Stimulated activated CD4-positive, alpha-beta T cell treated with anti-CD3 and anti-CD28 coated beads, TNF-alpha, amount 100 ng/mL, for 24 hours (primary cell): Measurements from ENCODE around the gene ZNF614.
"Not testable (repeated sequence)": the region's sequence is repeated elsewhere in the genome, so short reads cannot be mapped to it uniquely, and the experiment has no call there.

Experiments
- DNase-seq, 3 experiments: peaks; one replicate each; pipeline ENCODE4 v3.0.0-alpha.2; 2020; ENCODE audit warnings: low read depth in 3 of 3

Gene ZNF614

GRCh38 chr19:51986309-51987291 lies 41.6 kb downstream of the ZNF614 start, which contains the start of gene ZNF350:
Gene ZNF350 (minus strand): TSS chr19:51986840. CDS start chr19:51974360, 12,480 bp downstream.
- peak; percentile 73 to 80 (median 77) for DNase-seq

- DNase-seq, result no peak
These were observed 44.8 kb downstream of the ZNF614 start for GRCh38 chr19:51983361-51983760.

- DNase-seq, result not testable (repeated sequence)
These were observed 47.3 kb downstream of the ZNF614 start for GRCh38 chr19:51980926-51981325.

GRCh38 chr19:51980116-51980736 lies 48.0 kb downstream of the ZNF614 start:
- no peak for DNase-seq

GRCh38 chr19:51978882-51979281 lies 49.3 kb downstream of the ZNF614 start:
- no peak for DNase-seq

GRCh38 chr19:51977346-51977745 lies 50.8 kb downstream of the ZNF614 start:
- no peak for DNase-seq

- DNase-seq, result no peak
These were observed 51.3 kb downstream of the ZNF614 start for GRCh38 chr19:51976852-51977251.

GRCh38 chr19:51975787-51976186 lies 52.4 kb downstream of the ZNF614 start:
- DNase-seq, result not testable (repeated sequence)

- DNase-seq, result no peak
These were observed 56.6 kb downstream of the ZNF614 start for GRCh38 chr19:51971624-51972023.

GRCh38 chr19:51970718-51971117 lies 57.5 kb downstream of the ZNF614 start:
- no peak for DNase-seq

- no peak for DNase-seq
These were observed 62.6 kb downstream of the ZNF614 start for GRCh38 chr19:51965583-51965982.
